OCI-LY7 (cell line): ENCODE data around the gene MOBP. TPM values are rescaled to one million over a fixed set of nuclear protein-coding genes. Genes with fewer than 3 reads are reported as not detected.

Experiments used
- BruUV-seq: library from RNA; stranded (reverse); fragments of 400-500 nt; replicated peaks from 2 replicates; lab custom pipeline; 2021; lab: Mats Ljungman, UMichigan
- CTCF ChIA-PET: fragments of 300-600 bp; sonication (Branson Sonifier 250); formaldehyde crosslinking; loops from one replicate; lab custom pipeline; 2022; ENCODE audit warnings: antibody characterized with exemption; ENCODE audit not compliant: unreplicated experiment; lab: Charles Lee
- POLR2A ChIA-PET: fragments of 300-600 bp; sonication (Branson Sonifier 250); formaldehyde crosslinking; loops from one replicate; lab custom pipeline; 2022; ENCODE audit warnings: antibody characterized with exemption; lab: Charles Lee
- DNase-seq: peaks from one replicate; pipeline ENCODE4 v3.0.0-alpha.2; 2015; ENCODE audit warnings: low spot score
- H2AFZ ChIP-seq: fragments of 200-600 bp; sonication (generic), shearing (Covaris generic); 2 replicates; pipeline ENCODE4 v1.6.1; 2014; ENCODE audit warnings: mild to moderate bottlenecking, antibody characterized with exemption, low read length, moderate library complexity
- H3K27ac ChIP-seq: fragments of 200-600 bp; sonication (generic); 2 replicates; pipeline ENCODE4 v1.5.1; 2014; ENCODE audit warnings: mixed run types, low read depth, mild to moderate bottlenecking, moderate library complexity, low read length, inconsistent platforms; ENCODE audit not compliant: poor library complexity, severe bottlenecking
- H3K36me3 ChIP-seq: fragments of 200-600 bp; sonication (generic); 2 replicates; pipeline ENCODE4 v1.6.1; 2014; ENCODE audit warnings: mild to moderate bottlenecking, antibody characterized with exemption, low read length, moderate library complexity, mixed read lengths; ENCODE audit not compliant: insufficient read depth
- H3K4me1 ChIP-seq: fragments of 200-600 bp; sonication (generic); 2 replicates; pipeline ENCODE4 v1.5.1; 2014; ENCODE audit warnings: mild to moderate bottlenecking, low read length; ENCODE audit not compliant: insufficient read depth, poor library complexity, severe bottlenecking
- H3K4me2 ChIP-seq: fragments of 200-600 bp; sonication (generic); 2 replicates; pipeline ENCODE4 v1.6.1; 2014; ENCODE audit warnings: mild to moderate bottlenecking, low read length
- H3K4me3 ChIP-seq: fragments of 200-600 bp; sonication (generic); 2 replicates; pipeline ENCODE4 v1.5.1; 2014; ENCODE audit warnings: mild to moderate bottlenecking, low read depth, low read length; ENCODE audit not compliant: poor library complexity, severe bottlenecking
- H3K79me2 ChIP-seq: fragments of 200-600 bp; sonication (generic); 2 replicates; pipeline ENCODE4 v1.6.1; 2016; ENCODE audit warnings: low read depth, mild to moderate bottlenecking, low read length, moderate library complexity, mixed read lengths; ENCODE audit not compliant: insufficient read depth
- H3K9me2 ChIP-seq: fragments of 200-600 bp; sonication (generic); 2 replicates; pipeline ENCODE4 v1.6.1; 2016; ENCODE audit warnings: mild to moderate bottlenecking, low read length, mixed read lengths; ENCODE audit not compliant: insufficient read depth
- H3K9me3 ChIP-seq: fragments of 200-600 bp; sonication (generic); 2 replicates; pipeline ENCODE4 v1.6.1; 2014; ENCODE audit warnings: mild to moderate bottlenecking, mixed run types, low read length, mixed read lengths
- H4K20me1 ChIP-seq: fragments of 200-600 bp; sonication (generic); 2 replicates; pipeline ENCODE4 v1.6.1; 2014; ENCODE audit warnings: mild to moderate bottlenecking, antibody characterized with exemption, low read length, moderate library complexity, mixed read lengths; ENCODE audit not compliant: insufficient read depth
- EZH2phosphoT487 ChIP-seq: fragments of 200-600 bp; sonication (generic); IDR thresholded peaks from 2 replicates; pipeline ENCODE4 v1.6.1; 2018; ENCODE audit warnings: low read depth, borderline replicate concordance, mild to moderate bottlenecking, mixed run types, antibody characterized with exemption, low read length, moderate library complexity, mixed read lengths
- intact Hi-C: fragments of 100-400 bp; cut with micrococcal nuclease; formaldehyde crosslinking; loops from one replicate; pipeline ENCODE4 v1.10.0; 2022; ENCODE audit not compliant: unreplicated experiment
- total RNA-seq, 2 experiments: library from RNA; depleted of rRNA in 1 of 2; stranded (reverse); fragments of >200 nt in 1 of 2; shearing (Covaris generic) in 1 of 2; gene quantifications; 2 replicates each; pipeline ENCODE4 v1.2.3, GENCODE V29; 2014 to 2022
- TF ChIP-seq, protein P1 (sequence below): fragments of 200-600 bp; sonication (generic); conservative IDR thresholded peaks from 2 replicates; pipeline ENCODE4 v1.5.1; 2014; ENCODE audit warnings: mild to moderate bottlenecking, antibody characterized with exemption, low read length, moderate library complexity, mixed read lengths

MOBP gene
- total RNA-seq, 2 experiments from 2014 or later: not detected

DNA sequence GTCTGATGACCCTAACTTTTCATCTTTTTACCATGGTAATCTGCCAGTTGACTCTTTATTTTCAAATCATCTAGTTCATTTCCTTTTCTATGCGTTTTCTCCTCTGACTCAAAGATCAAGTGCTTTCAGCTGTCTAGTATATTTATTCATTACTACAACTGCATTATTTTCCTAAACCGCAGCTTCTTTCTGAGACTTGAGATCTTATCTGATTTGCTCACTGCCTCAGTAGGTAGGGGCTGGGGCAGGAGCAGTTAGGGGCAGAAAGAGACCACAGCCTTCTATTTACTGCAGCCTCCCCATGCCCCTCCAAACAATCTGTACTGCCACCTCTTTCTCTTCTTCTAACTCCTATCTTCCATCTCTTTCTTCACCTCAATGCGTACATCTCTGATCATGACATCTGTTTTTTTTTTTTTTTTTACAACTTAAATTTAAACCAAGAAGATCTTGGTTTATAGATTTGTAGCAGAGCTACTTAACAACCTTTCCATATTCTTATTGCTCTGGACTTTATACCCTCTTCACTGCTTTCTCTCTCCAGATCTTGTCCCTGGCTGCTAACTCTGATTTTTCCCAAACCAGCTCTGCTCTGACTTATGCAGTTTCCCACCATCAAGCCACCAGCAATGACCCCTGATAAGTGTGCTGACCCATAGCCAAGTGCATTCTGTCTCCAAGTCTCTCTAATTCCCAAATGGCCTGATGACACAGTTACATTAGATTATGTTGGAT lies 52.2 kb downstream of the MOBP start:
- H3K36me3 ChIP-seq: no peaks in the 10 kb centered on the region
- no peak for DNase-seq
- no peaks in the 10 kb centered on the region for H3K4me1 ChIP-seq
- H3K79me2 ChIP-seq: no peaks in the 10 kb centered on the region
- no peaks in the 10 kb centered on the region for H3K9me2 ChIP-seq
- no peak overlapping the region for H3K27ac ChIP-seq
- intact Hi-C loops: no loop called here
- no TSS peak for BruUV-seq
- no peak overlapping the region for H3K4me3 ChIP-seq
- H3K9me3 ChIP-seq: peaks cover 12% of the 10 kb centered on the region; the same call in 1 of the 2 replicates
- TF ChIP-seq, protein P1, sequence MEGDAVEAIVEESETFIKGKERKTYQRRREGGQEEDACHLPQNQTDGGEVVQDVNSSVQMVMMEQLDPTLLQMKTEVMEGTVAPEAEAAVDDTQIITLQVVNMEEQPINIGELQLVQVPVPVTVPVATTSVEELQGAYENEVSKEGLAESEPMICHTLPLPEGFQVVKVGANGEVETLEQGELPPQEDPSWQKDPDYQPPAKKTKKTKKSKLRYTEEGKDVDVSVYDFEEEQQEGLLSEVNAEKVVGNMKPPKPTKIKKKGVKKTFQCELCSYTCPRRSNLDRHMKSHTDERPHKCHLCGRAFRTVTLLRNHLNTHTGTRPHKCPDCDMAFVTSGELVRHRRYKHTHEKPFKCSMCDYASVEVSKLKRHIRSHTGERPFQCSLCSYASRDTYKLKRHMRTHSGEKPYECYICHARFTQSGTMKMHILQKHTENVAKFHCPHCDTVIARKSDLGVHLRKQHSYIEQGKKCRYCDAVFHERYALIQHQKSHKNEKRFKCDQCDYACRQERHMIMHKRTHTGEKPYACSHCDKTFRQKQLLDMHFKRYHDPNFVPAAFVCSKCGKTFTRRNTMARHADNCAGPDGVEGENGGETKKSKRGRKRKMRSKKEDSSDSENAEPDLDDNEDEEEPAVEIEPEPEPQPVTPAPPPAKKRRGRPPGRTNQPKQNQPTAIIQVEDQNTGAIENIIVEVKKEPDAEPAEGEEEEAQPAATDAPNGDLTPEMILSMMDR: no peak
- no peak for TF ChIP-seq EZH2phosphoT487
- H3K4me2 ChIP-seq: no peak overlapping the region
- CTCF ChIA-PET: no interaction called here
- no peak overlapping the region for H2AFZ ChIP-seq
- POLR2A ChIA-PET: interaction anchor here (0.6 to 0.7 kb wide), 2 partner anchors 9 to 483 kb away, joined by 3 to 4 read pairs; no protein-coding TSS in a partner anchor
- no peaks in the 10 kb centered on the region for H4K20me1 ChIP-seq

DNA sequence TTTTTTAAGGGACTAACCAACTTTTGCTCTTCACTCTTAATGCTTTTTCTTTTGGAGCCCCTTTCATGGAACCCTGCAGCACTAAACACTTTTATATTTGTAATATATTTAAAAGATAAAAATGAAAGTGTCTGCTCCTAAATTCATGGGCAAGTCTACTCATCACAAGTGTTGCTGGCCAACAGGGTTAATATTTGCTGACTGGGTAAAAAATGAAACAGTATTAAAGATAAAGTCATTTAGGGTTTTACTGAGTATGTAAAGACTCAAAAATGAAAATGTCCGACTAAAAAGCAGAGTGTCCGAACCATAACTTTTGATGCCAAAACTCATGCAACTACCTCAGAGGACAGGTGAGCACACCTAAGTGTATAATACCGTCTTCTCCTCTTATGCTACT lies 54.0 kb downstream of the MOBP start:
- Histone ChIP-seq H3K4me2 (no peak overlapping the region), H3K27ac (no peak overlapping the region), H2AFZ (no peak overlapping the region), H3K4me3 (no peak overlapping the region), H3K9me3 (peaks cover 12% of the 10 kb centered on the region; the same call in 1 of the 2 replicates), H4K20me1 (no peaks in the 10 kb centered on the region), H3K79me2 (no peaks in the 10 kb centered on the region), H3K4me1 (no peaks in the 10 kb centered on the region), H3K9me2 (no peaks in the 10 kb centered on the region), H3K36me3 (no peaks in the 10 kb centered on the region)
- ChIA-PET CTCF (no interaction called here), POLR2A (no interaction called here)
- DNase-seq: no peak
- intact Hi-C loops: no loop called here
- BruUV-seq: no TSS peak
- TF ChIP-seq, protein P1: no peak
- TF ChIP-seq EZH2phosphoT487: no peak

DNA sequence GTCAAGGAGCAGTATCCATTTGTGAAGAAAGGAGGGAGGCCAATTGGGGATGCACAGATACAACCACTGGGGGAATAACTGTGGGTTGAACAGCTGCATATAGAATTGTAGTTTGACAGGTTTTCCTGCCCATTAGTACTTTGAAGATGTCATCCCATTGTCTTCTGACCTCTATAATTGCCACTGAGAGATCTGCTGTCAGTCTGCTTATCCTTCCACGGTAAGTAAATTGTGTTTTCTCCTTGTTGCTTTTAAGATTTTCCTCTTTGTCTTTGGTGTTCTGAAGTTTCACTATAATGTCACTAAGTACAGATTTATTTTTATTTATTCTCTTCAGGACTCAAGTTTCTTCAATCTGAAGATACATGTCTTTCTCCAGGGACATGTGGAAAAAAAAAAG lies 56.6 kb downstream of the MOBP start:
- Histone ChIP-seq H3K27ac (no peak overlapping the region), H3K79me2 (no peaks in the 10 kb centered on the region), H4K20me1 (no peaks in the 10 kb centered on the region), H3K4me1 (no peaks in the 10 kb centered on the region), H2AFZ (no peak overlapping the region), H3K36me3 (no peaks in the 10 kb centered on the region), H3K9me2 (no peaks in the 10 kb centered on the region), H3K4me2 (no peak overlapping the region), H3K9me3 (peaks cover 12% of the 10 kb centered on the region; the same call in 1 of the 2 replicates), H3K4me3 (no peak overlapping the region)
- no TSS peak for BruUV-seq
- TF ChIP-seq, protein P1: no peak
- TF ChIP-seq EZH2phosphoT487: no peak
- intact Hi-C loops: no loop called here
- ChIA-PET POLR2A (no interaction called here), CTCF (no interaction called here)
- DNase-seq: peak; percentile 12
